K562 (cell line): ENCODE data around the gene RHOC. TPM values are rescaled to one million over a fixed set of nuclear protein-coding genes. Genes with fewer than 3 reads are reported as not detected.
A peak's percentile ranks its signal among the peaks of the same experiment; 100 is the strongest.

Source experiments
- ATAC-seq: fragments of 200-7000 bp; cut with Tn5 transposase; 3 replicates; pipeline ENCODE4 v1.9.1; 2020; ENCODE audit warnings: moderate library complexity
- BruUV-seq: library from RNA; stranded (reverse); fragments of 400-500 nt; replicated peaks from 2 replicates; lab custom pipeline; 2021; lab: Mats Ljungman, UMichigan
- CTCF ChIA-PET: fragments of 300-600 bp; formaldehyde crosslinking; extraction: SDS; loops from one replicate; lab custom pipeline; 2021; ENCODE audit warnings: low intra/inter-chr PET ratio; lab: Yijun Ruan, JAX
- POLR2A ChIA-PET: fragments of 300-600, 350-650 bp; sonication (Branson Sonifier 250); formaldehyde crosslinking; extraction: SDS; loops from one replicate; lab custom pipeline; 2021; ENCODE audit warnings: antibody characterized with exemption, inconsistent platforms; lab: Yijun Ruan, JAX
- DNase-seq, 4 experiments: peaks; one replicate each; pipeline versions ENCODE4 v3.0.0 to v3.0.0-alpha.2; 2011 to 2018; ENCODE audit warnings: low spot score in 3 of 4, mixed read lengths in 3 of 4; ENCODE audit errors: extremely low read depth in 1 of 4
- FAIRE-seq: peaks from 2 replicates; lab custom pipeline; 2011; peaks lifted over from hg19 to GRCh38; lab: Jason Lieb, UNC
- H2AFZ ChIP-seq: 2 replicates; pipeline ENCODE4 v1.6.0; 2011; ENCODE audit warnings: low read depth, low read length, control low read depth, inconsistent platforms
- H3K27ac ChIP-seq: fragments of 200-600 bp; 3 replicates; pipeline ENCODE4 v1.8.0; 2011; ENCODE audit warnings: low read depth, mild to moderate bottlenecking, control low read depth, inconsistent platforms, low read length, moderate library complexity, mixed read lengths; ENCODE audit errors: extremely low read depth
- H3K27me3 ChIP-seq, 2 experiments: fragments of 300-600 bp in 1 of 2; 2 replicates in 1 of 2; 3 replicates in 1 of 2; pipeline versions ENCODE4 v1.6.0 to v1.8.0; 2011; ENCODE audit warnings: inconsistent platforms in 2 of 2, low read length in 2 of 2, mild to moderate bottlenecking in 1 of 2, mixed read lengths in 1 of 2, moderate library complexity in 1 of 2; ENCODE audit not compliant: control insufficient read depth in 2 of 2, insufficient read depth in 2 of 2
- H3K36me3 ChIP-seq: fragments of 300-600 bp; 3 replicates; pipeline ENCODE4 v1.8.0; 2011; ENCODE audit warnings: mild to moderate bottlenecking, low read length, inconsistent platforms; ENCODE audit not compliant: control insufficient read depth, insufficient read depth
- H3K4me1 ChIP-seq, 2 experiments: fragments of 200-600 bp in 1 of 2; replicated peaks in 1 of 2; 2 replicates in 1 of 2; 3 replicates in 1 of 2; pipeline versions ENCODE4 v1.5.1 to v1.8.0; 2011; ENCODE audit warnings: inconsistent platforms in 2 of 2, low read length in 2 of 2, mild to moderate bottlenecking in 1 of 2, mixed read lengths in 1 of 2, moderate library complexity in 1 of 2; ENCODE audit not compliant: control insufficient read depth in 2 of 2, insufficient read depth in 2 of 2
- H3K4me2 ChIP-seq: 2 replicates; pipeline ENCODE4 v1.6.1; 2011; ENCODE audit warnings: low read length, control low read depth, inconsistent platforms, mixed read lengths; ENCODE audit not compliant: insufficient read depth
- H3K4me3 ChIP-seq: fragments of 200-600 bp; sonication (generic), shearing (Covaris generic); 2 replicates; pipeline ENCODE4 v1.5.1; 2016; ENCODE audit warnings: control low read depth, inconsistent platforms
- H3K79me2 ChIP-seq: fragments of 200-600 bp; 3 replicates; pipeline ENCODE4 v1.8.0; 2011; ENCODE audit warnings: low read length, inconsistent platforms; ENCODE audit not compliant: control insufficient read depth, insufficient read depth
- H3K9ac ChIP-seq, 2 experiments: 2 replicates each; pipeline versions ENCODE4 v1.6.0 to v1.6.1; 2011; ENCODE audit warnings: low read depth in 2 of 2, low read length in 2 of 2, control low read depth in 1 of 2, inconsistent platforms in 1 of 2, mild to moderate bottlenecking in 1 of 2, mixed read lengths in 1 of 2; ENCODE audit not compliant: insufficient read depth in 1 of 2
- H3K9me1 ChIP-seq: one replicate; pipeline ENCODE4 v1.6.0; 2011; ENCODE audit warnings: inconsistent platforms, mild to moderate bottlenecking, low read length, moderate library complexity; ENCODE audit not compliant: control insufficient read depth, insufficient read depth
- H3K9me3 ChIP-seq: replicated peaks from 2 replicates; pipeline ENCODE4 v1.5.1; 2011; ENCODE audit warnings: low read depth, low read length, inconsistent platforms; ENCODE audit not compliant: control insufficient read depth, insufficient read depth
- H4K20me1 ChIP-seq: replicated peaks from 2 replicates; pipeline ENCODE4 v1.6.1; 2011; ENCODE audit warnings: low read length, inconsistent platforms, mixed read lengths; ENCODE audit not compliant: control insufficient read depth, insufficient read depth
- BMI1 ChIP-seq: fragments of 150-350 bp; IDR thresholded peaks from 2 replicates; pipeline ENCODE4 v1.6.1; 2014; ENCODE audit warnings: low read length
- CHD1 ChIP-seq: fragments of 200-600 bp; sonication (generic); IDR thresholded peaks from one replicate; pipeline ENCODE4 v1.6.1; 2012; ENCODE audit warnings: mild to moderate bottlenecking, moderate library complexity, low read length, inconsistent platforms
- ELF2 ChIP-seq: fragments of 250-450 bp; sonication (Bioruptor Pico); IDR thresholded peaks from 2 replicates; pipeline ENCODE4 v1.5.0; 2021; ENCODE audit warnings: mild to moderate bottlenecking
- JUNB ChIP-seq: fragments of 450-650 bp; formaldehyde crosslinking; conservative IDR thresholded peaks from 2 replicates; pipeline ENCODE4 v1.4.0; 2020; ENCODE audit warnings: mild to moderate bottlenecking
- KDM5B ChIP-seq: fragments of 200-600 bp; sonication (generic); IDR thresholded peaks from 2 replicates; pipeline ENCODE4 v1.6.1; 2012; ENCODE audit warnings: low read depth, mild to moderate bottlenecking, moderate library complexity, low read length, control low read depth, inconsistent platforms; ENCODE audit not compliant: insufficient replicate concordance
- MTA2 ChIP-seq: fragments of 450-650 bp; IDR thresholded peaks from 2 replicates; pipeline ENCODE4 v1.6.1; 2016; ENCODE audit warnings: low read depth
- NFE2L1 ChIP-seq: fragments of 450-650 bp; IDR thresholded peaks from 2 replicates; pipeline ENCODE4 v1.6.1; 2016; ENCODE audit warnings: missing genetic modification characterization, low read depth, mild to moderate bottlenecking, missing compliant biosample characterization, moderate library complexity, borderline replicate concordance
- SMAD4 ChIP-seq: fragments of 250-450 bp; sonication (Bioruptor Pico); conservative IDR thresholded peaks from 2 replicates; pipeline ENCODE4 v1.8.0; 2021; ENCODE audit warnings: inconsistent platforms, mild to moderate bottlenecking, moderate library complexity
- TAL1 ChIP-seq: fragments of 450-650 bp; IDR thresholded peaks from 2 replicates; pipeline ENCODE4 v1.6.1; 2016; ENCODE audit warnings: mild to moderate bottlenecking
- ZNF75A ChIP-seq: fragments of 450-650 bp; formaldehyde crosslinking; IDR thresholded peaks from 2 replicates; pipeline ENCODE4 v1.4.0; 2020; ENCODE audit warnings: mild to moderate bottlenecking
- WGBS: fragments of 100-300 bp; shearing (Covaris generic); methylation state at CpG from one replicate; pipeline ENCODE4 v1.1.6; 2016; ENCODE audit warnings: low coverage, mixed read lengths; ENCODE audit not compliant: insufficient coverage; ENCODE audit errors: missing lambda C conversion rate; 5-methylcytosine and 5-hydroxymethylcytosine counted together
- in situ Hi-C: fragments of 300-500 bp; cut with MboI; formaldehyde crosslinking; loops from 4 replicates; pipeline ENCODE4 v1.15.0; 2018; ENCODE audit warnings: inconsistent platforms, mixed read lengths
- intact Hi-C: fragments of 100-400 bp; cut with micrococcal nuclease; formaldehyde crosslinking; loops from 2 replicates; pipeline ENCODE4 v1.14.2; 2022
- polyA plus RNA-seq, 8 experiments: library from polyadenylated mRNA; depleted of rRNA in 4 of 8; stranded (reverse) in 5 of 8; unstranded in 3 of 8; fragments of >200 nt; fragmentation: Nextera tagmentation in 2 of 8; fragmentation: Illumina TruSeq in 1 of 8; extraction: Ambion mirVana in 2 of 8; extraction: Trizol in 1 of 8; gene quantifications; 2 replicates each; pipeline versions ENCODE4 v1.2.1 to v1.2.3, GENCODE V29; 2011 to 2014; ENCODE audit warnings: inconsistent platforms in 1 of 8, missing spikeins in 1 of 8
- total RNA-seq, 7 experiments: library from RNA; depleted of rRNA in 6 of 7; stranded (reverse); fragments of >200 nt in 6 of 7; fragmentation: Illumina TruSeq in 2 of 7; extraction: Trizol in 2 of 7; gene quantifications; 2 replicates each; pipeline versions ENCODE4 v1.2.1 to v1.2.3, GENCODE V29; 2011 to 2021; ENCODE audit warnings: low replicate concordance in 1 of 7

RHOC gene
- total and polyA plus RNA-seq, 9 of the 15 experiments (the other 6 are each of a cell fraction or from before 2014, with no cell fraction given): 35.2 to 364 (median 204) TPM

DNA sequence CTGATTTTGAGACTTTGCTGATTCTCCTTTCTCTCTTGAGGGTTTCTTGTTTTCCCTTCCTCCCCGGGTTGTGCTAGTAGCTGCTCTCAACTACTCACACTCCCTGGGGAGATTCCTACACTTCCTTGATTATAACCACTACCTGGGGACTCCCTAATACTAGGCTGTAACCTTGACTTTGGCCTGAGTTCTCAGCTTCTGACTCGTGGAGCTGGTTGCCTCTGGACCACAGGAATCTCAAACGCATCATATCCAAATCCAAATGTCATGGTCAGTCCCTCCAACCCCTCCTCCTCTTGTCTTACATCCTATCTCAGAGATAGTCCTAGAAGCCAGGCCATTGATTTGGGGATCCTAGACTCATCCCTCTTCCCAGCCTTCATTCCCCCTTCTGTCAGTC is 20.5 kb downstream of the RHOC start:
- Histone ChIP-seq H3K79me2 (peaks cover 5% of the 10 kb centered on the region; the same call in 2 of the 3 replicates), H3K4me2 (no peak overlapping the region; the same call in 1 of the 2 replicates), H3K36me3 (peaks cover 38% of the 10 kb centered on the region), H3K27me3 (no peaks in the 10 kb centered on the region), H4K20me1 (peaks cover 6% of the 10 kb centered on the region), H3K4me1 (peaks cover 18% of the 10 kb centered on the region in 2 experiments; a peak in 4 of 5 replicates), H2AFZ (no peak overlapping the region), H3K9me3 (no peaks in the 10 kb centered on the region), H3K9ac (no peak overlapping the region), H3K4me3 (no peak overlapping the region), H3K9me1 (peaks cover 4% of the 10 kb centered on the region), H3K27ac (no peak overlapping the region)
- FAIRE-seq (no peak), ATAC-seq (peak; percentile 10), DNase-seq (peak in 1 of 4 experiments; percentile 9)
- CTCF ChIA-PET: no interaction called here
- POLR2A ChIA-PET: interaction anchor here (0.6 to 3.3 kb wide), 4 partner anchors 12 to 1150 kb away, joined by 3 to 31 read pairs (median 6); no protein-coding TSS in a partner anchor
- no TSS peak for BruUV-seq
- intact Hi-C loops (no loop called here), in situ Hi-C loops (no loop called here)
- 39% methylated on average over 3 of the region's 3 CpGs for WGBS
- TF ChIP-seq CHD1 (no peak), KDM5B (no peak), TAL1 (no peak), ELF2 (CRISPR knock-in tag) (no peak), MTA2 (no peak), BMI1 (no peak), JUNB (CRISPR knock-in tag) (no peak), SMAD4 (CRISPR knock-in tag) (no peak), NFE2L1 (tag) (no peak), ZNF75A (CRISPR knock-in tag) (no peak)
- TF ChIP-seq, all 486 proteins: peak for 0
